DMS153 treated with DMSO at 0.1 percent for 48 hours (cell line): Measurements from ENCODE around the gene GNA14.
"Not testable (repeated sequence)": the region's sequence is repeated elsewhere in the genome, so short reads cannot be mapped to it uniquely, and the experiment has no call there.

Source experiments
- DNase-seq: peaks from one replicate; lab custom pipeline; 2025; ENCODE audit not compliant: unreplicated experiment; lab: John Stamatoyannopoulos, UW

Gene GNA14

GRCh38 chr9:77421506-77422265, 226.4 kb downstream of the GNA14 start:
- no peak for DNase-seq

- no peak for DNase-seq
Measured at GRCh38 chr9:77420641-77421040, 227.5 kb downstream of the GNA14 start.

GRCh38 chr9:77418226-77418625, 229.9 kb downstream of the GNA14 start:
- DNase-seq = no peak

GRCh38 chr9:77417566-77417965, 230.6 kb downstream of the GNA14 start:
- no peak for DNase-seq

- not testable (repeated sequence) for DNase-seq
Measured at GRCh38 chr9:77408521-77408920, 239.6 kb downstream of the GNA14 start.

- DNase-seq = no peak
Measured at GRCh38 chr9:77403239-77403638, 244.9 kb downstream of the GNA14 start.

GRCh38 chr9:77402286-77402685, 245.8 kb downstream of the GNA14 start:
- DNase-seq = no peak

- DNase-seq = no peak
Measured at GRCh38 chr9:77399964-77400363, 248.2 kb downstream of the GNA14 start.

- not testable (repeated sequence) for DNase-seq
Measured at GRCh38 chr9:77398581-77398980, 249.5 kb downstream of the GNA14 start.

- no peak for DNase-seq
Measured at GRCh38 chr9:77392328-77392727, 255.8 kb downstream of the GNA14 start.

GRCh38 chr9:77391834-77392233, 256.3 kb downstream of the GNA14 start:
- DNase-seq = no peak

- no peak for DNase-seq
Measured at GRCh38 chr9:77386187-77386586, 261.9 kb downstream of the GNA14 start.

GRCh38 chr9:77384406-77384805, 263.7 kb downstream of the GNA14 start:
- DNase-seq = no peak

- DNase-seq = no peak
Measured at GRCh38 chr9:77375956-77376532, 272.1 kb downstream of the GNA14 start.

GRCh38 chr9:77374266-77374665, 273.9 kb downstream of the GNA14 start:
- no peak for DNase-seq
